D721Med (cell line): ENCODE measurements around the gene TEX10.
A peak's percentile ranks its signal among the peaks of the same experiment; 100 is the strongest.
"Not testable (repeated sequence)": the region's sequence is repeated elsewhere in the genome, so short reads cannot be mapped to it uniquely, and the experiment has no call there.

Experiments used
- DNase-seq: peaks from one replicate; pipeline ENCODE4 v3.0.0; 2011; ENCODE audit warnings: low spot score; ENCODE audit not compliant: insufficient read length
- FAIRE-seq: peaks from 2 replicates; lab custom pipeline; 2011; peaks lifted over from hg19 to GRCh38; lab: Jason Lieb, UNC
- CTCF ChIP-seq: IDR thresholded peaks from 2 replicates; pipeline ENCODE4 v1.5.1; 2012; ENCODE audit warnings: mild to moderate bottlenecking, control low read depth; ENCODE audit not compliant: insufficient read depth; ENCODE audit errors: missing control alignments

TEX10 gene

DNA sequence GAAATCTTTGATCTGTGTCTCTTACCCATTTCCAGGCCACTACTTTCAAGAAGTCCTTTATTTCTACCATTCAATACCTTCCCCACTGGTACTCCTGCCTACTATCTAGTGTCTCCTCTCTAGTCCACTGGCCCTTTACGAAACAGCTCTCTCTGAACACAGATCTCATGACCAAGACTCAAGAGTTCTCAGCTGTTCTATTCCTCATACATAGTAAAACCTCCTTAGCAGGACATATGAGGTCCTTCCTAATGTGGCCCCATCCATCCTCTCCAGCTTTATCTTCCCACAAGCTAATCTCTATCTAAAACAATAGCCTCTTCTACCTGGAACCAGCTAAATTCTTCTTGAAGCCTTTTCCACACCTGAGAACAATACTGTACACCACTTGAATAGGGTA, 2.6 kb downstream of the TEX10 start:
- DNase-seq (no peak), FAIRE-seq (no peak)
- TF ChIP-seq CTCF: no peak

GRCh38 chr9:100346836-100347235, 5.9 kb downstream of the TEX10 start:
- FAIRE-seq: no peak
- DNase-seq: no peak
- TF ChIP-seq CTCF: no peak

- TF ChIP-seq CTCF: no peak
- FAIRE-seq: no peak
- DNase-seq: no peak
Observed at GRCh38 chr9:100341889-100342288, 10.9 kb downstream of the TEX10 start.

GRCh38 chr9:100340224-100340623, 12.5 kb downstream of the TEX10 start:
- no peak for FAIRE-seq
- TF ChIP-seq CTCF: no peak
- no peak for DNase-seq

GRCh38 chr9:100338736-100339135, 14.0 kb downstream of the TEX10 start:
- FAIRE-seq, DNase-seq: not testable (repeated sequence)

DNA sequence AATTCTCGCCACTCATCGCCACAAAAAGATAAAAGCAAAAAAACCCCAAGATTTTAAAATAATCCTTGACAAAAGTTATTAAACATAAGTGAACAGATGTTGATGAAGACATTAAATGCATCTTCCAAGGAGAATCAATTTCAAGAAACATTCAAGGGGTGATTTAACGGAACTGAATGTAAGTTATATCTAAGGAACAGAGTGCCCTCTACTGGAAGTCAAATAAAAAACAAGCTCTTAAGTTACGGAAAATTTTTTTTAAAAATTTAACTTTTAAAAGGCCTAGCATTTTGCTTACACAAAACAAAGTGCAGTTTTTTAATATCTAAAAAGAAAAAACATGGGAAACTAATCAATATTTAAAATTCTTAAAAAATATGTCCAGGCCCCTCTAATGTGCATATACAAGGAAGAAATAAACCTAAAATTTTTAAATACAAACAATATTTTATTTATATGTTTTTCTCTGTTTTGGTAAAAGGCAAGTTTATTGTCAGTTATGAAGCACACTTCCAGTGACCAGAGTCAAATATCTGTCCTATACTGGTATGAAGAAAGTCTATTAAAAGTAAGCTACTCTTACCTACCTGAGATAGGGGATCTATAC, 28.0 kb downstream of the TEX10 start:
- FAIRE-seq (no peak), DNase-seq (no peak)
- TF ChIP-seq CTCF: peak; percentile 55

- TF ChIP-seq CTCF: peak; percentile 72
- FAIRE-seq: peak; percentile 48
- DNase-seq: no peak
Observed at GRCh38 chr9:100322954-100323536, 29.7 kb downstream of the TEX10 start.
